NCI-H2081 treated with DMSO at 0.1 percent for 48 hours (cell line): ENCODE results near the gene TET3.

ENCODE experiments used
- DNase-seq: peaks from one replicate; lab custom pipeline; 2025; lab: John Stamatoyannopoulos, UW

Gene TET3

DNA sequence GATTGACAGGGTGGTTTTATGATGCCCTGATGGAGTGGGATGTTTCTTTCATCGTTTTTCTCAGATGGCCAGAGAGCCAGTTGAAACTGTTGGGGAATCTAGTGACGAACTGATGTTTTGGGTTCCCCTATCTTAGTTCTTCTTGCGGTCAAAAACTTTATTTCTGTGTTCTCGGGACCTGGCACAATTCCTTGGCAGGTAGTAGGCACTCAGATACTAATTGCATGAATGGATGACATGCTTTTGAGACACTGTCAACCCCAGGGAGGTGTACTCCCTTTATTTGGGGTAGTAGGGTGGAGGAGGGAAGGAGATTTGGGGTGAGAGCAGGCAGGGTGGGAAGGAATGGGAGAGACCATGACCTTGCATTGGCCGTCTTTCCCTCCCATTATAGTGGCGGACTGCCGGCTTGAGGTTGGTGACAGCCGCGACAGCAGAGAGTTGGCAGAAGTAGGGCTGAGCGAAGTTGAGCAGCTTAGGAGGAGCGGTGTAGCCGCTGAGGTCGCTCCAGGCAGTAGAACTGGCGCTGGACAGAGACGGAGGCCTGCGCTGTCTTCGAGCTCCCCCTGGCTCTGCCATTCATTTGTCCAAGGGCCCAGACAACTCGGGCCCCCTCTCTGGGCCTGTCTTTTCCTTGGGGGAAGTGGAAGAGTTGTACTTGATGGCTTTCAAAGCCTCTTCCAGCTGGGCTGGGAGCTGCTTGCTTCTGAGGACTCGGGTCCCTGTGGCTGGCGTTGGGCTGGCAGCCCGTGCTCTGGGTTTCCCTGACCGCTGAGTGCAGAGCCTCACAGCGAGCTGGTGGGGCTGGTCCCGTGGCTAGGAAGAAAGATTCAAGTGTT, 2.6 kb downstream of the TET3 start:
- DNase-seq = no peak

DNA sequence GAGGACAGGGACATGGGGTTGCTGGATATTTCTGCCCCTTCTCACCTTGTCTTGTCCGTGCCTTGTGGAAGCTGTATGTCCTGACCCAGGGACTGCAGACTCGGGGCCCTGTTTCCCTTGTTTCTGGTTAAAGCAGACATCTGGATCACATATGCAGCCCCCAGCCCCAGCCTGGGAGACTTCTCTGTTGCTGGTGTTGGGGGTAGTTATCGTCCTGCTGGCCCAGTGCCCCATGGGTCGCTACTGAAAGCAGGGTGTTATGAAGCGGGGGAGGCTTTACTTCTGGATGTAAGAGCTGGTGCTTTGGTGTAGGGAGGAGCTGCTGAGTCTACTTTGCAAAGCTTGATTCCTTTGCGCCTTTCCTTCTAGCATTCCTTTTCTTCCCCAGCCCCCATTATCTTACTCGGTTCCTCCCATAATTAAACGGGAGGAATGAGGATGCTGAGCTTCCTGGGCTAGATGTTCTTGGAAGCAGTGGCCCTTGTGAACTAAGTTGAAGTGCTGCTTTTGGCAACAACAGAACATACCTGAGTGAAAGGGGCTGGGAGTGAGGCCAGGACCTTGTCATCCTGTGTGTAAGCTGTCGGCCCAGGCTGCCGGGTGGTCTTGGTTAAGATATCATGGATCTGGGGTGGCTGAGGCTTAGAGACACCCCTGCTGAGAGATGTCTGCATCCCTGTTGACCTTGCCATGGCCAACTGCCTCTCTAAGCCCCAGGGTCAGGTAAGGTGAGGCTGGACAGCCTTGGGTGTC, 3.4 kb downstream of the TET3 start:
- DNase-seq = no peak

DNA sequence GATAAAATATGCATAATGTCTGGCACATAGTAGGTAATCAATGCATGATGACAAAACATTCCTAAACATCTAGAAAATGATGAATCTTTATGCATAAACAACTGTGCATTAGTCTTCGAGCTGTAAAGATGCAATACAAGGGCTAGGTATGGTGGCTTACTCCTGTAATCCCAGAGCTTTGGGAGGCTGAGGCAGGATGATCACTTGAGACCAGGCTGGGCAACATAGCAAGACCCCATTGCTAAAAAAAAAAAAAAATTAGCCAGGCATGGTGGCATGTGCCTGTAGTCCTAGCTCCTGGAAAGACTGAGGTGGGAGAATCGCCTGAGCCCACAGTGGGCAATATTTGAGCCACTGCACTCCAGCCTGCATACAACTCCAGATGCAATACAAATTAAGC, 5.3 kb downstream of the TET3 start:
- DNase-seq = no peak

DNA sequence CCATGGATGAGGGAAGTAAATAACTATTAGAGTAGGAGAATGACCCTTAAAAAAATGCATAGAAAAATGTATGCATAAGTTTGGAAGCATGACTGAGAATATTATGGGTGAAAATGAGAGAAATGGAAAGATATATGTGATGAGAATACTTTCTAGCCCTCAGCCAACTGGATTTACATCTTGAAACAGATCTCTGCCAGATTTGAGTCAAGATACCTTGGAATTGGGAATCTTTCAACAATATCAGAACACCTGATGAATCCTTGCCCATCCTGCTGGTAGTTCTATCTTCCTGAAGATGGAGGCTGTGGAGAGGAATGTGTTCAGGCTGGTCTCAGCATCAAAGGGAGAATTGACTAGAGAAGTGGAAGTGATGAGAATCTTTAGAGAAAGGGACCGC, 5.8 kb downstream of the TET3 start:
- DNase-seq = no peak

DNA sequence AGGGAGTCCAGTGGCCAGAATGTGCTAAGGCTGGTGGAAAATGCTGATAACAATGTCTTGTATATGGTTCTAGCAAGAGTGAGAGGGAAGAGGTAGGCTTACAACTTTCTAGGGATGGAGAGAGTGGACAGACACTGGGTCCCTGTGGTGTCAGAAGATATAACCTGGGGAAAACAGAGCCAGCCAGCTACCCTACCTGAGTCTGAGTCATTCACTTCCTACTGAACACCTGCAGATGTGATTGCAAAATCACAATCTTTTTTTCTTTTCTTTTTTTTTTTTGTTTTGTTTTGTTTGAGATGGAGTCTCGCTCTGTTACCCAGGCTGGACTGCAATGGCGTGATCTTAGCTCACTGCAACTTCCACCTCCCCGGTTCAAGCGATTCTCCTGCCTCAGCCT, 7.3 kb downstream of the TET3 start:
- no peak for DNase-seq

DNA sequence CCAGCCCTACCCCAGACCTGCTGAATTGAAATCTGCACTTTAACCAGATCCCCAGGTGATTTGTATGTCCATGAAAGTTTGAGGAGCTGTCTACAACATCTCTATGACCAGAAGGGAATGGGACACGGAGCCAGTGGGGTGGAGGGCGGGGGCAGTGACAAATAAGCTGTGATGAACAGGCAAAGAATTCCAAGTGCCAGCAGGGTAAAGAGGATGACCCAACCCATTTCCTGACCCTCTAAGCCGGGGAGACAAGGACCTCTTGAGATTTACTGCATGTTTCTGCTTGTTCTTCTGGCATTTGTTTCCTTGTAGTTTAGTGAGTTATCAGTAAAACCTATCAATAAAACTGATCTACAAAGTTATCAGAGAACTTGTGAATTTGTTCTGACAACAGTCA, 8.7 kb downstream of the TET3 start:
- DNase-seq = no peak

DNA sequence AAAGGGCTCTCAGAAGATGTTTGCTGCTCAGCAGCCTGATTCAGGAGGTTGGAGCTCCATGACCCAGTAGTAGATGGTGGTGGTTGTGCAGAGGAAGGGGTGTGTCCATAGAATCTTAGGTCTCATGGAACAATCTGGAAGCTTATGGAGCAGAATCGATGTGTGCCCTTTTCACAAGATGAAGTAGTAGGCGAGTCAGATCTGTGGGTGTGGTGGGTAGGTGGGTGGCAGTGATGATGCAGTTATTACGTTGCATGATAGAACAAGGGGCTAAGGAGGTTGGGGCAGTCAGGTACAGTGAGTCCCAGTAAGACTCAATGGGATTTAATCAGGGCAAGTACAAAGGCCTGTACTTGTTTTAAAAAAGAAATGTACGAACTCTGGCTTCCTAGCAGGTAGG, 9.1 kb downstream of the TET3 start:
- DNase-seq = no peak

DNA sequence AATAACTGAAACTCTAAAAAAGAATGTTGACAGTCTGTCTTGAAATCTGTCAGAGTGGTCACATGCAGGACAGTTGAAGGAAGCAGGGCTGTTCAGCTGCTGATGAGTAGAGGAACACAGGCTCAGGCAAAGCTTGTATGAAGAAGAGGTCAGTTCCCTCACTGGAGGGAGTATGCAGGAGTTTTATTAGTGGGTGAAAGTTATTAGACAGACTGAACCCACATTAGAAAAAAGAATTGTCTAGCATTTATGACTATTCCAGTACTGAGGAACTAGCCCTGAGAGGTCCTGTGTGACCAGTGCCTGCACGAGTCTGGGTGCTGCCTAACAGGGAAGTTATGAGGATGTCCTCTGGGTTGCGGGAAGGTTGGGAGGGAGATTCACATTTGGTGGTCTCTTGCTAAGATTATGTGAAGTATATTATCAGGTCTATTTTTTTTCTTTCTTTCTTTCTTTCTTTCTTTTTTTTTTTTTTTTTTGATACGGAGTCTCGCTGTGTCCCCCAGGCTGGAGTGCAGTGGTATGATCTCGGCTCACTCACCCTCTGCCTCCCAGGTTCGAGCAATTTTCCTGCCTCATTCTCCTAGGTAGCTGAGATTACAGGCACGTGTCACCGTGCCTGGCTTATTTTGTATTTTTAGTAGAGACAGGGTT, 9.6 kb downstream of the TET3 start:
- no peak for DNase-seq

DNA sequence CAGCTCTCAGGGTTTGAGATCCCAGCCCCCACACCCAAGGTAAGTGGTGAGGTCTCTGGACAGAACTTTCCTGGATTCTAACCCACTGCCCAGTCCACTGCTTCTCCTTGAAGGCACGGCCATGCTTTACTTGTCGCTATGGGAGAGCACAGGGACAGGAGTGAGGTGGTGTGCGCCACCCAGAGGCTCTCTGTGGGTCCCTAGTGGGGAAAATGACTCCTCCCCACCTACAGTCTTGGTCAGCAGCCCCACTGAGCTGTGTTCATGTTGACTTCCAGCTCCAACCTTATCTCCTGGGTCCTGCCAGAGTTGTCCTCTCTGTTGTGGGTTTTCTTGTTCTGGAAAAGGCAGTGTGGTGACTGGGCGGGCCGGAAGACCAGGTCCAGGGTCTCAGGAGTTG, 11.1 kb downstream of the TET3 start:
- no peak for DNase-seq

DNA sequence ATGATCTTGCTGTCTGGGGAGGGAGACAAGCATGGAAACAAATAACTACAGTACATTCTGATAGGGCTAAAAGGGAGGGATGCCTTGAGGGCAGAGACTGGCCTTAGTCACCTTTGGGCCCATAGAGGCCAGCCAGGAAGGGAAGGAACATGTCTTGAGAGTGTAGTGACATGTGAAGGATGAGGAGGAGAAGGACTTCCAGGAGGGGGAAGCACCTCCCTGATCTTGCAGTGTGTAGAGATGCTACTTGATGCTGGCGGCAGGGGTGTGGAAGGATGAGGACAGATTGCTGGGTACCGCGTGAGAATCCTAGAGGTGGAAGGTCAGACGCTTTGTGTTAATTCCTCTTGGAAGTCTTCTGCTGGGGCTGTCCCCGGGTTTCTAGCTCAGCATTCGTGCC, 13.1 kb downstream of the TET3 start:
- no peak for DNase-seq

DNA sequence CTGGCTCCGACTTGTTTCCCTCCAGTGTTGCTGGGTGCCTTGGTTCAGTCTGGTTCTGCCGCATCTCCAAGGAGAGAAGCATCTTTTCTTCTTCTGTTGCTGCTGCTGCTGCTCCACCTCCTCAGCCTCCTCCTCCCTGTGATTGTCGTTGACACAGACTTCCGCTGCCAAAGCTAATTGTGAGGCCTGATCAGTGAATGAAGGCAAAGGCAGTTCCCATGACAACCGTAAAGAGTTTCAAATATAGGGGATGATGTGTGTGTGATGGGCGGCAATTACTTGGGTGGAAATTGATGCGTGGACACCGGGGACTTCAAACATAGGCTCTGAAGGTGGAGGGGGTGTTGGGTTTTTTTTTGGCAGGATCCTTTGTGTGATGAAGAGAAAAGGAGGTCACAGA, 13.7 kb downstream of the TET3 start:
- no peak for DNase-seq

DNA sequence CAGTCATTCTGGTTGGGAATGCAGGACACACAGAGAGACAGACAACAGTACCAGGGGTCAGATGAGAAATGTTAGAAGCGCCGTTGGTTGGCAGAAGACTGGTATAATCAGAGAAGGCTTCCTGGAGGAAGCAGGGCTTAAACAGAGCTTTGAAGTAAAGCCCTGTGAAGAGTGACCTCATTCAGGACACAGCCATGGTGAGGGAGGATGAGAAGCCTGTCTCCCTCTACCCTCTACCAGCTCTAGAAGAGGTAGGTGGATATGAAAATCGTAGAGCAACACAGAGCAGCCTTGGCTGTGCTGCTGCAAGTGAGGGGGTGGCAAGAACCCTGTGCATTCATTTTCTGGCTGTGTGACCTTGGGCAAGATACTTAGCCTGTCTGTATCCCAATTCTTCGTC, 14.2 kb downstream of the TET3 start:
- DNase-seq = no peak

DNA sequence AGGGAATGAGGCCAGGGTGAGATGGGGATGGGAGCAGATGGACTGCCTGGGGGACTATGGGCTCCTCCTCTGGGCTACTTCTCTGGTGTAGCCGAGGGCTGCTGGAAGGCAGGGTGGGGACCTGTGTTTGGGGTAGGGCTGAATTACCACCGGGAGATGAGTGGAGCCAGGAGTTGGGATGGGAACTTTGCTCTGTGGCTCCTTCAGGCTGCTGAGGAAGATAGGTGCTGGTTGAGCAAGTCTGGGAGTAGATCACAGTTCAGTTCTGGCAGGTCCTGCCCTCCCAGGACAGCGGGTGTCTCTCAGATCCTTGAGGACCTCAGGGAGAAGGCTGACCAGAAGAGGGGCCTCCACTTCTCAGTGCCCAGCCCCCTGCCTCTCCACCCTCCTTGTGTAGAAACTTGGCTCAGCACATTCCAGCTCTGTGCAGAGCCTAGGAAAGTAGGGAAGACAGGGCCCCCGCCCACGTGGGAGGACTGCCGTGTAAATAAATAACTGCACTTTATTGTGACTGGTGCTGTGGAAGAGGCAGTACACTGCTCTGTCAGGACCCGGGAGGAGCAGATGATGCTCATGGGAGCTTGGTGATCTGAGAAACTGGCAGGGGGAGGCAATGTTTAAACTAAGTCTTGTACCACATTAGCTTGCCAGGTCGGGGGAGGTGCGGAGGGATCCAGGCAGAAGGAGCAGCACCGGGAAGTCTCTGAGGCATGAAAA, 15.3 kb downstream of the TET3 start:
- DNase-seq = no peak

DNA sequence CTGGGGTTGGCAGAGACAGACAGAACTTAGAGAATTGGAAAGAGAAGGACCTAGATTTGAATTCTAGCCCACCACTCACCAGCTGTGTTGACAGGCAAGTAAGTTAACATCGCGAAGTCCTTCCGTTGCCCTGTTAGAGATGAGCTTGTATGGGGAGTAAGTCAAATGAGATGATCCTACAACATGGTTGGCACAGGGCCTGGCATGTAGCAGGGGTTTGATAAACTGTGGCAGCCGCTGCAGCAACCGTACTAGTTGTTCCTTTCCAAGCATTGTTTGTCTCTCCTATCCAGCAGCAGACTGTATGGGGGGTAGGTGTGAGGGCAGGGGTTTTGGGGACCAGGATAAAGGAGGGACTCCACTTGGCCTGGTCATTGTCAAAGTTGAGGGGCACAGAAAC, 16.0 kb downstream of the TET3 start:
- DNase-seq = no peak

DNA sequence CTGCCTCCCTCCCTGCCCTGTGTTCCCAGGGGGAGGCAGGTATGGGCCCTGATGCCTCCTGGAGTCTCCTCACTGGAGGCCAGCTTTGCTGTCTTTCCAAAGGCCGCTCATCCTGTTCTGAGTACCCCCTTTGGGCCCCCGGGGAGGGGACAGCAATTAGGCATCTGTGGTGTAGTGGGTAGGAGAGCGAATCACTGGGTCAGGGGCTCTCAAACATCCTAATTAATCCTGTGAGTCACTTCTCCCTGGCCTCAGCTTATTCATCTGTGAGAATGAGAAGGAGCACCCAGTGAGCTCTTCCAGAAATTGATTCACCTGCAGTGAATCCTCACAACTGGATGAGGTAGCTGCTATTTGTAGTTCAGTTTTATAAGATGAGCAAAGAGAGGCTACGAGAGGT, 16.4 kb downstream of the TET3 start:
- no peak for DNase-seq

DNA sequence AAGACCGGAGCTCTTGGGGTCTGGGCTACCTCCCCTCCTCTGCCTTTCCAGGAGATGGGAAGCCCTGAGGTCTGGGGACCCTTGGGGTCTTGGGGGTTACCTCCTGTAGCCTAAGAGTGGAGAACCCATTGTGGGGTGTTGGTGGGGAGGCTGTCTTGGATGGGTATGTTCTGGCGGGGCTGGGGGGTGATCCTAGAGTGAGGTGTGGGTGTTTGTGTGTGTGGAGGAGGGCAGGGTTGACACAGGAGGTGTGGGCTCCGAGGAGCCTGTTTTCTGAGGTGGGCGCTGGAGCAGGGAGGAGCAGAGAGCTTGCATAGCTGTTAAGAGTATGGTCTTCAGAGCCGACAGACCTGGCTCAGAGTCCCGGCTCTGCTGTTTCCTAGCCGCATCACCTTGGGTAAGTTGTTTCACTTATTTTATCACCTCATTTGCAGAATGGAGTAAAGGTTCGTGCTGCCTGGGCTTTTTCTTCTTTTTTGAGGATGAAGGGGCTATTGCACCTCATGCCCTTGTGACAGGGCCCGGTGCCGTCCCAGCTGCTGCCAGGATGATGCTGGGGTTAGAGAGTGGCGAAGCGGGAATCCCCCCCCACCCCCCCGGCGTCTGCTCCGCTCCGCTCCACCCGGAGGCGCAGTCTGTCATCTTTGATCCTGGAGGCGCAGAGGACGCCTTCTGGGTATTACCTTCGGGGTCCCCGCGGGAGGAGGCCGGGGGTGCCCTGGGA, 17.2 kb downstream of the TET3 start:
- DNase-seq = no peak

DNA sequence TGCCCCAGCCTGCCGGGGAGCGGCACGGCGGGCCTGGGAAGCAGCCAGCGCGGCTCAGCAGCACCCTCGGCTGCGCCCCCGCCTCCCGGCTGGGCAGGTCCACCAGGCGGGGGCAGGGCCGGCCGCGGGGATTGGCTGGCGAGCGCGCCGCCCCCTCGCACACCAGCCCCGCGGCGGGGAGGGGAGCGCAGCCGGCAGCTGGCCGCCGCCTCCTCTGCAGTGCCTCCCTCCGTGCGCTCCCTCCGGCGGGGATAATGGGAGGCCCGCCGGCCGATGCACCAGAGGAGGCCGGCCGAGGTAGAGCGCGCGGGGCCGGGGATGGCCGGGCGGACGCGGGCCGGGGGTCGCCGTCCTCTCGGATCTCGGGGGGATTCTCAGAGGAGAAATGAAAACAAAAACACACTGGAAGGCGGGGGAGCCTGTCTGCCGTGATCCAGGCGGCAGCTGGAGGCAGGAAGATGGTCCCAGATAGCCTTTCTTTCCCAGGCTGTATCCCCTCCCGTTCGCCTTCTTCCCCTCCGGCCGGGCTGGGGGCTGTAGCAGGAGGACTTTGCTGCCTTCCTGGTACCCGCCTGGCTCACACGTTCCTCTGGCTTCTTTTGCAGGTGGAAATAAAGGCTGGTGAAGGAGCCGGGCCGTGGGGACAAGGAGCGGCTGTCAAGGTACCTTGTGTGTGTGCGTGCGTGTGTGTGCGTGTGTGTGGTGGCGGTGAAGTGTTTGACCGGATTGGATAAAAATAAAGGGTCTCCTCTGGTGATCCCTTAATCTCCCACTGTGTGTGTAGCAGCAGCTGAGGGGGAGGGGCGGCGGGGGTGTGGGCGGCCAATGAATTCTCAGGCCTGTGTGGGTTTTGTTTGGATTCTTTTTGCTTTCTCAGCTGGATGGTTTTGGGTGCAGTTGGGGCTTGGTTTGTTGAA, 18.1 kb downstream of the TET3 start:
- peak; percentile 55 for DNase-seq

DNA sequence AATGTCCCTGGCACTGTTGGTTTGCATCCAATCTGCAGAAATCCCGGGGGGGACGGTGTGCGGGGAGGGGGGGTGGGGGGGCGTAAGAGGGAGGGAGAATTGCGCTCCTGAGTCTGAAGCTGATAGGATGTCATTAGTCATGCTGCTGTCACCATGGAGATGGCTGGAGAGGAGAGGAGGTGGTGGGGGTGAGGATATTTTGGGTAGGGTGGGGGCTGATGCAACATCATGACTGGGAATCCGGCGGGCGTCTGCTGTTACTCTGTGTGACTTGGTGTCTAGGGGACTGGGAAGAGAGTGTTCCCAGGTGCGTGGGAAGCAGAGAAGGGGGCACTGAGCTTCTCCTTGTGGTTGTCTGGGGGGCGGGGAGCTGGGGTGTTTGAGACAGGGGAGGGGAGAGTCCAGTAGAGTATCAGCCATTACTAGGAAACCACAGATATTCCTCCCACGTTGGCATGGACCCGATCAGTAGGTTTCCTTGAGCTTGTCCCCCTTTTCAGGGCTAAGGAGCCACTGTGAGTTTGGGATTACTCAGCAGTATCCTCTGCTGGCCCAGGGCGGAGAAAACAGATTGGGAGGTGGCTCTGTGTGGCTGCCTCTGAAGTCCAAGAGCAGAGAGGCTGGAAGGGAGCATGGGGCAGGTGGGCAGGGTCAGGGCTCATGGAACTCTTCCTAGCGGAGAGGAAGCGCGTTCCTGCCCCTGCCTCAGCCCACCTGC, 18.9 kb downstream of the TET3 start:
- no peak for DNase-seq

DNA sequence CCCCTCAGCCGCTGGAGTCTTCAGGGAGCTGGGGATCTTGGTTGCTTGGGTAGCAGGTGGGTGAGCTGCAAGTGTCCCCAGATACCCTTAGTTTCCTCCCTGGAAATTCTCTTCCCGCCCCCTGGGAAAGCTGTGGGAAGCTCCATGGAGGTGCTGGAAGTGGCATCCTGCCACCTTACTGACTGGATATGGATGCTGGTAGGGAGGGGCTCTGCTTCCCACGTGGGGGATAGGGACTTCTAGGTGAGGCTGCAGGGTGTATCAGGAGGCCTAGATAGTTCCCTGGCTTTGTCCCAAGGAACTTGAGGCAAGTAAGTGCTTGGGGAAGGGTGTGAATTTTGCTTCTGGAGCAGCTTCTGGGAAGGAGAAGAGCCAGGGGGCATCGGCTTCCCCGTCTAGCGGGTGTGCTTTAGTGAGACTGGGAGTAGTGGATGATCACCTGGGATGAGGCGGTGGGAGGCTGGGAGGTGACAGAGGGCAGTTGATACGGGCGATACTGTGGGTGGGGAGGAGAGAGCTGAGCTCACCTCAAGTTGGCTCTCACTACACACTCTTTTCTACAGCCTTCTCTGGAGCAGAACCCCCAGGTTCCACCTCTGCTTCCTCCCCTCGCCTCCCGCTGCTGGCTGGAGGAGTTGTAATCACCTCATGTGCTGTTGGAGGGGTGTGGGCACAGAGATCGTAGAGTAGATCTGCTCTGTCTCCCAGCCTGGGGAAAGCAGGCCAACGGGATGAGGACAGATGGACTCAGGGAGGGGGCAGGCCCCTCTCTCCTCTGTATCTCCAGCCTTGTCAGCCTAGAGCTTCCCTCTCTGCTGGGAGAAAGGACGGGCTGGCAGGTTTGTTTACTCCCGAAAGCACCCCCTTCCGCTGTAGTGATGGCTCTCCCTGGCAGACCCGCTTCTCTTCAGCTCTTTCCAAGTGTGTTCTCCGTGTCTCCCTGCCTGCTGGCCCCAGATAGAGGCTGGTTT, 19.8 kb downstream of the TET3 start:
- DNase-seq = no peak
